Kidney (tissue), 14 donors: ENCODE results near the gene CRYGS. TPM values are rescaled to one million over a fixed set of nuclear protein-coding genes. Genes with fewer than 3 reads are reported as not detected.
"Not testable (repeated sequence)": the region's sequence is repeated elsewhere in the genome, so short reads cannot be mapped to it uniquely, and the experiment has no call there.

Source experiments
- DNase-seq, 5 donors: peaks; one replicate each; pipeline ENCODE4 v3.0.0-alpha.2; 2013 to 2020
- FAIRE-seq: peaks from 2 replicates; lab custom pipeline; 2012; peaks lifted over from hg19 to GRCh38; lab: Jason Lieb, UNC
- H3K27ac ChIP-seq, 2 donors: one replicate each; pipeline ENCODE4 v1.7.0; 2013; ENCODE audit warnings: low read depth in 2 of 2, low read length in 2 of 2, inconsistent platforms in 1 of 2
- H3K27me3 ChIP-seq: one replicate; pipeline ENCODE4 v1.7.1; 2013; ENCODE audit warnings: low read length, inconsistent platforms; ENCODE audit not compliant: control insufficient read depth, insufficient read depth
- H3K36me3 ChIP-seq, 3 donors: one replicate each; pipeline versions ENCODE4 v1.7.0 to v1.7.1; 2013; ENCODE audit warnings: low read length in 3 of 3, control low read depth in 1 of 3, inconsistent platforms in 1 of 3; ENCODE audit not compliant: insufficient read depth in 3 of 3, control insufficient read depth in 2 of 3
- H3K4me1 ChIP-seq, 3 donors: one replicate each; pipeline versions ENCODE4 v1.7.0 to v1.7.1; 2013; ENCODE audit warnings: low read length in 3 of 3, inconsistent platforms in 1 of 3, low read depth in 1 of 3; ENCODE audit not compliant: control insufficient read depth in 2 of 3, insufficient read depth in 2 of 3
- H3K4me3 ChIP-seq, 3 donors: one replicate each; pipeline versions ENCODE4 v1.7.0 to v1.8.1; 2013; ENCODE audit warnings: low read length in 3 of 3, control low read depth in 1 of 3, inconsistent platforms in 1 of 3
- H3K9ac ChIP-seq, 3 donors: one replicate each; pipeline versions ENCODE4 v1.7.0 to v1.7.1; 2013; ENCODE audit warnings: low read length in 3 of 3, control low read depth in 1 of 3, inconsistent platforms in 1 of 3
- H3K9me3 ChIP-seq, 3 donors: one replicate each; pipeline versions ENCODE4 v1.7.0 to v1.7.1; 2013; ENCODE audit warnings: low read length in 3 of 3, control low read depth in 1 of 3, inconsistent platforms in 1 of 3; ENCODE audit not compliant: control insufficient read depth in 2 of 3, insufficient read depth in 1 of 3
- CTCF ChIP-seq: IDR thresholded peaks from 3 replicates; pipeline ENCODE4 v1.5.1; 2012; ENCODE audit warnings: mild to moderate bottlenecking, moderate library complexity, borderline replicate concordance; ENCODE audit not compliant: insufficient read depth; ENCODE audit errors: extremely low read depth
- intact Hi-C: fragments of 100-400 bp; cut with DNase I; formaldehyde crosslinking; loops from one replicate; pipeline ENCODE4 v1.11.1; 2022
- polyA plus RNA-seq: library from polyadenylated mRNA; stranded (reverse); fragments of 350-450 nt; fragmentation: Illumina TruSeq; extraction: RNeasy Lipid Tissue Mini Kit (QIAGEN cat#74804); gene quantifications from one replicate; pipeline ENCODE4 v1.2.3, GENCODE V29; 2014; ENCODE audit warnings: low read depth, low replicate concordance; ENCODE audit not compliant: insufficient read depth
- total RNA-seq: library from RNA; stranded (reverse); fragmentation: NEBNext Ultra II Directional; extraction: Animal tissue kit (Norgen Biotek cat#: 25700); gene quantifications from one replicate; pipeline ENCODE4 v1.2.1, GENCODE V29; 2021
- donor health status: control.
- donor health status: control.
- donor health status: control.
- donor health status: control.
- donor health status: control.
- donor health status: DM: yes; HTN: yes; CAD: no.
- donor health status: Normal renal cell carcinoma (clear cell type).

CRYGS gene
- total and polyA plus RNA-seq, 2 donors from 2014 or later, result 2.9 to 3.7 TPM

GRCh38 chr3:186536883-186537844 is 7.0 kb downstream of the CRYGS start:
- H3K36me3 ChIP-seq, result no peaks in the 10 kb centered on the region
- no peak overlapping the region for H3K9ac ChIP-seq
- H3K27ac ChIP-seq, result no peak overlapping the region
- FAIRE-seq (no peak), DNase-seq (no peak)
- H3K9me3 ChIP-seq, result no peaks in the 10 kb centered on the region
- TF ChIP-seq CTCF, result no peak
- no peak overlapping the region for H3K4me3 ChIP-seq
- intact Hi-C loops, result loop anchor here (10.0 kb wide), 1 partner anchor 282 kb away; no protein-coding TSS in a partner anchor
- peaks cover 0 to 3% (median 0%) of the 10 kb centered on the region in 3 donors for H3K4me1 ChIP-seq
- no peaks in the 10 kb centered on the region for H3K27me3 ChIP-seq

DNA sequence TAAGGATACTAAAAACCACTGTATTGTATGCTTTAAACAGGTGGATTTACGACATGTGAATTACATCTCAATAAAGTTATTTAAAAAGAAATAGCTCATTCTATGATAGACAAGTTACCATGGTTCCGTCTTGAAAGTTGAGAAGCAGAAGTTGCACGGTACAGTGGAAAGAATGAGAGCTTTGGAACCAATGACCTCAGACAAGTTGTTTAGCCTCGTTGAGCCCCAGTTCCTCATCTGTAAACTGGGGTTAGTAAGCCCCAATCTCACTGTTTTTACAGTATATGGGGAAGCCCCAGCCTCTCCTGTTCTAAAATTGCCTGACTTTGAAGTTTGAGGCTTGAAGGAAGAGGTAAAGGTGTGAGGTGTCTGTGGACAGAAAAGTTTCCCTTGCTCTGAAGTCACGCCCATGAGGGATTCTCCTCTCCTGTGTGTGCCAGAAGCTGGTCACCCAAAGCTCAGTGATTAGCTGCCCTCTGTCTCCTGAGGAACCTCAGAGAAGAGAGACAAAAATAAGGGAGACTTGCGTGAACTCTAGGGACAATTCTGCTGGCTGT is 10.0 kb downstream of the CRYGS start:
- TF ChIP-seq CTCF, result no peak
- no peak overlapping the region for H3K27ac ChIP-seq
- H3K36me3 ChIP-seq, result no peaks in the 10 kb centered on the region
- H3K9ac ChIP-seq, result no peak overlapping the region
- H3K4me1 ChIP-seq, result peaks cover 0 to 2% (median 0%) of the 10 kb centered on the region in 3 donors
- intact Hi-C loops, result loop anchor here (10.0 kb wide), 1 partner anchor 279 kb away; no protein-coding TSS in a partner anchor
- FAIRE-seq, result no peak
- H3K4me3 ChIP-seq, result no peak overlapping the region
- no peaks in the 10 kb centered on the region for H3K27me3 ChIP-seq
- no peaks in the 10 kb centered on the region for H3K9me3 ChIP-seq
- peak in 1 of 5 donors; percentile 25 for DNase-seq

- H3K4me3 ChIP-seq, result no peak overlapping the region
- peak in 4 of 5 donors; percentile 60 to 66 (median 65) for DNase-seq
- no peaks in the 10 kb centered on the region for H3K9me3 ChIP-seq
- no peaks in the 10 kb centered on the region for H3K27me3 ChIP-seq
- no peak overlapping the region for H3K9ac ChIP-seq
- no peak for TF ChIP-seq CTCF
- H3K27ac ChIP-seq, result no peak overlapping the region
- no peak for FAIRE-seq
- H3K4me1 ChIP-seq, result peaks cover 0 to 2% (median 0%) of the 10 kb centered on the region in 3 donors
- intact Hi-C loops, result loop anchor here (10.0 kb wide), 1 partner anchor 278 kb away; no protein-coding TSS in a partner anchor
- no peaks in the 10 kb centered on the region for H3K36me3 ChIP-seq
Observed at GRCh38 chr3:186532598-186533072, 11.5 kb downstream of the CRYGS start.

DNA sequence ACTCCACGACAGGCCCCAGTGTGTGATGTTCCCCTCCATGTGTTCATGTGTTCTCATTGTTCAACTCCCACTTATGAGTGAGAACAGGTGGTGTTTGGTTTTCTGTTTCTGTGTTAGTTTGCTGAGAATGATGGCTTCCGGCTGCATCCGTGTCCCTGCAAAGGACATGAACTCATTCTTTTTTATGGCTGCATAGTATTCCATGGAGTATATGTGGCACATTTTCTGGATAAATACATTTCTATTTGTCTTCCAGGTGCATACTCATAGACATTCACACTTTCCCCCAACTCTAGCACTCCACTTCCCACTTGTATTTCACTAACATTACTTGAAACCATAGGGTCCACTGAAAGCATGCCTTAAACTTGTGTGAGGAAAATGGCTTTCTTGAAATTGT is 12.5 kb downstream of the CRYGS start:
- H3K4me1 ChIP-seq, H3K9me3 ChIP-seq, H3K9ac ChIP-seq, H3K4me3 ChIP-seq, DNase-seq, FAIRE-seq, H3K36me3 ChIP-seq, H3K27me3 ChIP-seq, H3K27ac ChIP-seq: not testable (repeated sequence)
- intact Hi-C loops, result loop anchor here (10.0 kb wide), 1 partner anchor 277 kb away; no protein-coding TSS in a partner anchor
